ENCODE results near the gene FAM110C.
"Not testable (repeated sequence)": the region's sequence is repeated elsewhere in the genome, so short reads cannot be mapped to it uniquely, and the experiment has no call there.

Gene FAM110C, protein sequence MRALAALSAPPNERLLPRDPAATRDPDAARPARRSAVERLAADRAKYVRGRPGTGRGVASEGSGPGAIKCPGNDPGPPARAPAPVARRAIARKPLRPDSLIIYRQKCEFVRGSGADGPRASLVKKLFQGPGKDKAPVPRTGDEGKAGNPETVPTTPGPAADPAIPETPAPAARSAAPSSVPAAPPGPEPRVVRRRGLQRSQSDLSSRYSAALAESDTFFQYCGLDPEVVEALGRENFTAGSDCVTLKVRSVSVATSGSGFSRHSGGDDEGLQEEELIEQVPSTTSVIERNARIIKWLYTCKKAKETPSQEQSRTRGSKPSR

GRCh38 chr2:46471-47345, at the start of gene FAM110C:
TSS of gene FAM110C (minus strand) at chr2:46505. CDS start at chr2:46385, 120 bp downstream.
- peak; percentile 54 for DNase-seq (ENCODE audit: low read depth, low spot score)

- DNase-seq (ENCODE audit: low read depth, low spot score), result no peak
Observed at GRCh38 chr2:92326-92725, 46.0 kb upstream of the FAM110C start.

DNA sequence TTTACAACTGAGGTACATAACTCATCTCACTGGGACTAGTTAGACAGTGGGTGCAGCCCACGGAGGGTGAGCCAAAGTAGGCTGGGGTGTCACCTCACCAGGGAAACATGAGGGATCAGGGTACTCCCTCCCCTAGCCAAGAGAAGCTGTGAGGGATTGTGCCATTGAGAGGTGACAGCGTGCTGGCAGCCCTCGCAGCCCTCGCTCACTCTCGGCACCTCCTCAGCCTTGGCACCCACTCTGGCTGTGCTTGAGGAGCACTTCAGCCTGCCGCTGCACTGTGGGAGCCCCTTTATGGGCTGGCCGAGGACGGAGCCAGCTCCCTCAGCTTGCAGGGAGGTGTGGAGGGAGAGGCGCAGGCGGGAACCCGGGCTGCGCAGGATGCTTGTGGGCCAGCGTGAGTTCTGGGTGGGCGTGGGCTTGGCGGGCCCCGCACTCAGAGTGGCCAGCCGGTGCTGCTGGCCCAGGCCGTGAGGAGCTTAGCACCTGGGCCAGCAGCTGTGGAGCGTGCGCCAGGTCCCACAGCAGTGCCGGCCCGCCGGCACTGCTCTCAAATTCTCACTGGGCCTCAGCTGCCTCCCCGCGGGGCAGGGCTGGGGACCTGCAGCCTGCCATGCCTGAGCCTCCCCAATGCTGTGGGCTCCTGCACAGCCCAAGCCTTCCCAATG, 44.5 kb upstream of the FAM110C start:
- no peak for DNase-seq (ENCODE audit: low read depth, low spot score)

GRCh38 chr2:85761-86160, 39.5 kb upstream of the FAM110C start:
- no peak for DNase-seq (ENCODE audit: low read depth, low spot score)

DNA sequence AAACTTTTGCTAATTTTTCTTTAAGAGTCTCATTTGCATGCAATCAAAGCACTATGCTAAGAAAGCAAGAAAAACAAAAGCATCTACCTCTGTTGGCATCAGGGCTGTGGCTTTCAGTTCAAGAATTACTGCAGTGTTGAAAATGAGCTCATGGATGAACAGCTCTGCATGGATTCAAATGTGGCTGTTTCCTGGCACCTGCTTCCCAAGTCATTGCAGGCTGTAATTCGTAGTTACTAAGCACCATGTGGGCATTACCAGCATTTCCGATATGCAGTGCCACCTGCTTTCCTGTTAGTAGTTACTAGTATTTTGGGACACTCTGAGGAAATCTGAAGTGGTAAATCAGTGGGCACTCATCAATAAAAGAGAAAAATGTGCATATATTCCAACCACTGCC, 37.8 kb upstream of the FAM110C start:
- no peak for DNase-seq (ENCODE audit: low read depth, low spot score)

DNA sequence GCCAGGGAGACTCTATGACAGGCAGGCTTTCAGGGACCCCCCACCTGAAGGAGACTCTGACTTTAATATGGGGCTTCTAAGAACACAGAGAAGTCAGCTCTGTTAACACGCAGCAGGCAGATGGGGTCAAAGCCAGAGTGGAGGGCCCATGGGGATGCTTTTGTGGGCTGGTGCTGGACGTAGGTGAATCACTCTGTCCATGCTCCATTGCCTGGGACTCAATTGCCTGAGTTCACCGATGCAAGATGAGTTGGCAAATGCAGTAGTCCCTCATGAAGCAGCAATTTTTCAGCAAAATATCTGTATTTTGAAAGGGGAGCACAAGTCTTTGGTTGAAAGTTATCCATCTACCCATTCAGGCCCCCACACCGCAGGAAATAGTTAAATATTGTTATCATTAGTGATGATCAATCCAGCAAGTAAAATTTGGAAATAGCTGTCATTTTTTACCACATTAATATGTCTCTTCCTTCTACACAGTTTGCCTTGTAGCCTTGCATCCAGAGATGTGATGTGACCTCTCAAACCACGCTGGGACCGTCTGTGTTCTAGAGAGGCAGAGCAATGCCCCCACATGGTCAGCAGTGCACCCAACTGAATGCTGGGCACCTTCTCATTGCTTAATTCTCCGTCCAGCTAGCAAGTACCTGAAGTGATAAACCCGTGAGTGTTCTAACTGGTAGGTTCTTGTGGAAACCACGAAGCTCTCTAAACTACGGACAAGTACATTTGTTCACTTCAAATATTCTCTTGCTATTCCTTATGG, 34.8 kb upstream of the FAM110C start:
- no peak for DNase-seq (ENCODE audit: low read depth, low spot score)

DNA sequence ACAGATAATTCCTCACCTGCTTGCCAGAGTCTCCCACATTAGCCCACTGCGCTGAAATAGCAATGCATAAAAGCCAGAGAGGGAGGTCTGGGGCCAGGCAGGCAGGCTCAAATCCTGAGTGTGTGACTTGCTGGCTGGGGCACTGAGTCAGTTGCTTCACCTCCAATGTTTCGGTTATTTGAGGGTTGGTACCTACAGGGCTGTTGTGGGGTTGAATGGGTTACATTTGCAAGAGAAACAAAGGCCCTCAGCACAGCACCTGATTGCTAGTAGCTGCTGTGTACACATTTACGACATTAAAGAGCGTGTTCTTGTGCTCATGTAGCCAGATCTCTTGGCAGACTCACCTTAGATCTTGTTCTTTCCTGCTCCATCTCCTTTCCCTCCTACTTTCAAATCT, 34.1 kb upstream of the FAM110C start:
- no peak for DNase-seq (ENCODE audit: low read depth, low spot score)

- DNase-seq (ENCODE audit: low read depth, low spot score), result no peak
Observed at GRCh38 chr2:71309-72035, 25.2 kb upstream of the FAM110C start.

- no peak for DNase-seq (ENCODE audit: low read depth, low spot score)
Observed at GRCh38 chr2:69366-70344, 23.4 kb upstream of the FAM110C start.

DNA sequence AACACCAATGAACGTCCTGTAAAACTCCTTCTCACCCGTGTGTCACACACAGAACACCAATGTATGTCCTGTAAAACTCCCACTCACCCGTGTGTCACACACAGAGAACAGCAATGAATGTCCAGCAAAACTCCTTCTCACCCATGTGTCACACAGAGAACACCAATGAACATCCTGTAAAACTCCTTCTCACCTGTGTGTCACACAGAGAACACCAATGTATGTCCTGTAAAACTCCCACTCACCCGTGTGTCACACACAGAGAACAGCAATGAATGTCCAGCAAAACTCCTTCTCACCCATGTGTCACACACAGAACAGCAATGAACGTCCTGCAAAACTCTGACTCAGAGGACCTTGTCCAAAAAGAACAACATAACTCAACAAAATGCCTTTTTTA, 22.3 kb upstream of the FAM110C start:
- DNase-seq (ENCODE audit: low read depth, low spot score), result not testable (repeated sequence)

DNA sequence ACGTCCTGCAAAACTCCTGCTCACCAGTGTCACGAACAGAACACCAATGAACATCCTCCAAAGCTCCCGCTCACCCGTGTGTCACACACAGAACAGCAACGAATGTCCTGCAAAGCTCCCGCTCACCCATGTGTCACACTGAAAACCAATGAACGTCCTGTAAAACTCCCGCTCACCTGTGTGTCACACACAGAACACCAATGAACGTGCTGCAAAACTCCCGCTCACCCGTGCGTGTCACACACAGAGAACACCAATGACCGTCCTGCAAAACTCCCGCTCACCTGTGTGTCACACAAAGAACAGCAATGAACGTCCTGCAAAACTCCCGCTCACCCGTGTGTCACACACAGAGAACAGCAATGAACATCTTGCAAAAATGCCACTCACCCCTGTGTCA, 20.5 kb upstream of the FAM110C start:
- no peak for DNase-seq (ENCODE audit: low read depth, low spot score)

DNA sequence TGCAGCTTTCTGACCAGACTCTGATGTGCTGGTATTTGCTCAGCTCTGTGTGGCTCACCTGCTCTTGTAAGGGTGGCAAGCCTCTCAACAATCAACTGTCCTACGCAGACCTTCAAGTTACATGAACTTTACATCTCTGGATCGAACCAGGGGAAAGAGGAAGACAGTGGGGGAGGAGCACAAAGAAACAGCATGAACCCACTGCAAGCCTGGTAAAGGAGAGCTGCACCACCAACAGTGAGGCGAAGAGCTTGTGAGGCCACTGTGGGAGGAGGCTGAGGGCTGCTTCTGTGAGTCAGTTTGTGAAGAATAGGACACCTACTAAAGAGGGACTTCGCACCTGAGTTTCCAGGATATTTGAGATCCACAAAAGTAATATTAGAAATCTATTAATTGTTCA, 18.8 kb upstream of the FAM110C start:
- no peak for DNase-seq (ENCODE audit: low read depth, low spot score)

- no peak for DNase-seq (ENCODE audit: low read depth, low spot score)
Observed at GRCh38 chr2:55587-56448, 9.5 kb upstream of the FAM110C start.

DNA sequence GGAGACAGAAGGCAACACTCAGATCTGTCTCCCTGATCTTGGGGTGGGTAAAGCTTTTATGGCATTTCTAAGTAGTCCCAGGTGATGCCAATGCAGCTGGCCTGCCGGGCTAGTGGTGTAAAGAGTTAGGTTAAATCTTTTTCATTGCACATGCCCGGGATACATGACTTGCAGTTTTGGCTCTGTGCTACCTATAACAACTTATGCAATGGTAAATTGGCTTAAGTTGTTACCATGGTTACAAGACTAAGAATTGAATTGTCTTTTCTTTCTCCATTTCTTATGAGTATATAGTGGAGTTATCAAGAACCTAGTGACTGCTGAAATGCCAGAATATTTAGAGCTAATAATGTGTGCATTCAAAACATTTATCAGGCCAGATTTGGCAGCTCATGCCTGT, 5.3 kb upstream of the FAM110C start:
- no peak for DNase-seq (ENCODE audit: low read depth, low spot score)

- no peak for DNase-seq (ENCODE audit: low read depth, low spot score)
Observed at GRCh38 chr2:47737-48136, 1.4 kb upstream of the FAM110C start.

GRCh38 chr2:47346-47725, 1.0 kb upstream of the FAM110C start:
- no peak for DNase-seq (ENCODE audit: low read depth, low spot score)

- DNase-seq (ENCODE audit: low read depth, low spot score), result peak; percentile 11
Observed at GRCh38 chr2:46131-46470, 204 bp downstream of the FAM110C start.

GRCh38 chr2:45342-46130, 769 bp downstream of the FAM110C start:
- DNase-seq (ENCODE audit: low read depth, low spot score), result peak; percentile 5
